RWPE2 (cell line): Measurements from ENCODE around the gene ARMC8.

Experiments
- ATAC-seq: fragments of 200-7000 bp; cut with Tn5 transposase; 3 replicates; pipeline ENCODE4 v1.9.1; 2021; ENCODE audit warnings: low read depth
- DNase-seq: peaks from one replicate; pipeline ENCODE4 v3.0.0-alpha.2; 2020; ENCODE audit warnings: low spot score
- H3K27ac ChIP-seq: fragments of 450-650 bp; 2 replicates; pipeline ENCODE4 v1.5.1; 2017; ENCODE audit warnings: mild to moderate bottlenecking; ENCODE audit not compliant: poor library complexity, severe bottlenecking
- H3K27me3 ChIP-seq: fragments of 250-450 bp; sonication (Bioruptor Pico); 2 replicates; pipeline ENCODE4 v1.5.1; 2021; ENCODE audit warnings: mild to moderate bottlenecking, moderate library complexity; ENCODE audit not compliant: insufficient read depth, poor library complexity, severe bottlenecking
- H3K36me3 ChIP-seq: fragments of 250-450 bp; sonication (Bioruptor Pico); 2 replicates; pipeline ENCODE4 v1.5.1; 2020; ENCODE audit warnings: low read depth, mild to moderate bottlenecking, moderate library complexity
- H3K4me1 ChIP-seq: fragments of 250-450 bp; sonication (Bioruptor Pico); 2 replicates; pipeline ENCODE4 v1.5.1; 2021; ENCODE audit warnings: mild to moderate bottlenecking, moderate library complexity; ENCODE audit not compliant: insufficient read depth, poor library complexity, severe bottlenecking
- H3K4me3 ChIP-seq: fragments of 250-450 bp; sonication (Bioruptor Pico); 2 replicates; pipeline ENCODE4 v1.5.1; 2021; ENCODE audit warnings: mild to moderate bottlenecking, moderate library complexity; ENCODE audit not compliant: severe bottlenecking
- H3K9me3 ChIP-seq: fragments of 250-450 bp; sonication (Bioruptor Pico); 2 replicates; pipeline ENCODE4 v1.5.1; 2021; ENCODE audit warnings: mild to moderate bottlenecking, moderate library complexity; ENCODE audit not compliant: severe bottlenecking
- TF ChIP-seq, protein P1 (sequence below): fragments of 450-650 bp; IDR thresholded peaks from one replicate; pipeline ENCODE4 v1.5.1; 2017; ENCODE audit warnings: mild to moderate bottlenecking, moderate library complexity; ENCODE audit not compliant: poor library complexity, severe bottlenecking

The ARMC8 gene

DNA sequence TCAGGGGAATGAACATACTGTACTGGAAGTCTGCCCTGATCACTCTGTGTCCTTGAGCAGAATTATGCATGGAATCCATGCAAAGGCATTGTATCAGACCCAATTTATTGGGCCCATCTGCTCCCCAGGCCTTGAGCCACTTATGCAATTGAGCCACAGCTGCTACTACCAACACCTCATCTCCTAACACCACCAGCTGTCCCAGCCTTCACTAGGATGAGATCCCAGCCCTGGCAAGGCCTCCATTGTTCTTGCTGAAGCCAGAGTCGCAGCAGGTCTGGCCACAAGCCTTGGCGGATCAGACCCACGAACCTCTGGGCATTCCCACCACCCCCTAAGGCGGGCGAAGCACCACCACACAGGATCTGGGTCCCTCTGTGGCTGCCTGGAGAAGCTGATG is 151.7 kb downstream of the ARMC8 start:
- H3K4me3 ChIP-seq: no peak overlapping the region
- TF ChIP-seq, protein P1, sequence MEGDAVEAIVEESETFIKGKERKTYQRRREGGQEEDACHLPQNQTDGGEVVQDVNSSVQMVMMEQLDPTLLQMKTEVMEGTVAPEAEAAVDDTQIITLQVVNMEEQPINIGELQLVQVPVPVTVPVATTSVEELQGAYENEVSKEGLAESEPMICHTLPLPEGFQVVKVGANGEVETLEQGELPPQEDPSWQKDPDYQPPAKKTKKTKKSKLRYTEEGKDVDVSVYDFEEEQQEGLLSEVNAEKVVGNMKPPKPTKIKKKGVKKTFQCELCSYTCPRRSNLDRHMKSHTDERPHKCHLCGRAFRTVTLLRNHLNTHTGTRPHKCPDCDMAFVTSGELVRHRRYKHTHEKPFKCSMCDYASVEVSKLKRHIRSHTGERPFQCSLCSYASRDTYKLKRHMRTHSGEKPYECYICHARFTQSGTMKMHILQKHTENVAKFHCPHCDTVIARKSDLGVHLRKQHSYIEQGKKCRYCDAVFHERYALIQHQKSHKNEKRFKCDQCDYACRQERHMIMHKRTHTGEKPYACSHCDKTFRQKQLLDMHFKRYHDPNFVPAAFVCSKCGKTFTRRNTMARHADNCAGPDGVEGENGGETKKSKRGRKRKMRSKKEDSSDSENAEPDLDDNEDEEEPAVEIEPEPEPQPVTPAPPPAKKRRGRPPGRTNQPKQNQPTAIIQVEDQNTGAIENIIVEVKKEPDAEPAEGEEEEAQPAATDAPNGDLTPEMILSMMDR: no peak
- H3K27ac ChIP-seq: no peak overlapping the region
- H3K27me3 ChIP-seq: no peaks in the 10 kb centered on the region
- DNase-seq (no peak), ATAC-seq (no peak)
- no peaks in the 10 kb centered on the region for H3K9me3 ChIP-seq
- H3K4me1 ChIP-seq: no peaks in the 10 kb centered on the region
- H3K36me3 ChIP-seq: no peaks in the 10 kb centered on the region

DNA sequence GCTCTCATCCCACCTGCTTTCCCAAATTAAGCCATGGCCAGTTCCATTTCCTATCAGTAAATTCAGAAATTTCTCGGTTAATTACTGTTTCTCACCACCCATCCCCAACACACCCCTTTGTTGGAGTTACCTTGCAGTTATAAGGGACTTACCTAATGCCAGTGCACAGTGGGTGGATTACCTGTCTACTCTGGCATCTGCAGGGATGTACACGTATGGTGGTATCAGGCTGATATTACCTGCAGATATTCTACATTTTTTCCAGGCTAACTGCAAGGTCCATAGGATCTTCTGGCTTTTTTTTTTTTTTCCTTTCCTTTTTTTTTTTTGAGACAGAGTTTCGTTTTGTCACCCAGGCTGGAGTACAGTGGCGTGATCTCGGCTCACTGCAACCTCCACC is 153.4 kb downstream of the ARMC8 start:
- H3K27ac ChIP-seq: no peak overlapping the region
- DNase-seq (no peak), ATAC-seq (no peak)
- no peaks in the 10 kb centered on the region for H3K27me3 ChIP-seq
- H3K9me3 ChIP-seq: no peaks in the 10 kb centered on the region
- H3K4me3 ChIP-seq: no peak overlapping the region
- H3K4me1 ChIP-seq: no peaks in the 10 kb centered on the region
- H3K36me3 ChIP-seq: no peaks in the 10 kb centered on the region
- TF ChIP-seq, protein P1: no peak

DNA sequence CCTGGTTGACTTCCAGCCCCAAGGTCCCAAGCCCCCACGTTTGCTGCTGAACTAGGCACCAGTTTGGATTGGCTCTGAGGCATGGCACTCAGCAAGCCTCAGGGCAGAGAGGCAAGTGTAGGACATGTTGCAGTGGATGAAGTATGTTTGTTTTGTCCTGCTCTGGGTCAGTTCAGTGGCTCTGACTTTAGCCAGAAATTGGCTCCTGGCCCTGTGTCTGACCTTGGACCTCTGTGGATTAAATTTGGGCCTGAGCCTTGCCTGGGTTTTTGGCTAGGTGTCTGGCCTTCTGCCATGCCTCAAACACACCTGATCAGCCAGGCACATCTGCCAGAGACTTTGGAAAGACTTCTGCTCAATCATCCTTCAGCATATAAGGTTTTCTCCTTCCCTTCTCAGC is 157.7 kb downstream of the ARMC8 start:
- DNase-seq (no peak), ATAC-seq (no peak)
- Histone ChIP-seq H3K36me3 (no peaks in the 10 kb centered on the region), H3K27ac (no peak overlapping the region), H3K9me3 (no peaks in the 10 kb centered on the region), H3K4me1 (no peaks in the 10 kb centered on the region), H3K4me3 (no peak overlapping the region), H3K27me3 (no peaks in the 10 kb centered on the region)
- TF ChIP-seq, protein P1: no peak
